ENCODE results near the gene CBX1. TPM values are rescaled to one million over a fixed set of nuclear protein-coding genes. Genes with fewer than 3 reads are reported as not detected.

CBX1 gene
- total RNA-seq, 2 experiments from 2014 or later, result 55.3 to 56.7 TPM

GRCh38 chr17:48121923-48122664, 20.8 kb upstream of the CBX1 start:
- H3K4me1 Mint-ChIP-seq (ENCODE audit: low read depth), result peaks cover 6% of the 10 kb centered on the region
- ChIA-PET CTCF (interaction anchor here (0.8 to 3.1 kb wide), 3 partner anchors 9 to 97 kb away, joined by 3 to 13 read pairs (median 4); no protein-coding TSS in a partner anchor), POLR2A (interaction anchor here (0.6 to 1.4 kb wide), 2 partner anchors 21 to 417 kb away, joined by 3 read pairs; partner anchors contain the start of gene CBX1)
- no peak overlapping the region for H3K4me3 Mint-ChIP-seq
- H3K27ac Mint-ChIP-seq, result no peak overlapping the region
- H3K36me3 Mint-ChIP-seq, result peaks cover 30% of the 10 kb centered on the region
- H3K9me3 Mint-ChIP-seq, result no peaks in the 10 kb centered on the region
- H3K27me3 Mint-ChIP-seq, result no peaks in the 10 kb centered on the region
- no peak for DNase-seq
- intact Hi-C loops (cut with micrococcal nuclease), result no loop called here

DNA sequence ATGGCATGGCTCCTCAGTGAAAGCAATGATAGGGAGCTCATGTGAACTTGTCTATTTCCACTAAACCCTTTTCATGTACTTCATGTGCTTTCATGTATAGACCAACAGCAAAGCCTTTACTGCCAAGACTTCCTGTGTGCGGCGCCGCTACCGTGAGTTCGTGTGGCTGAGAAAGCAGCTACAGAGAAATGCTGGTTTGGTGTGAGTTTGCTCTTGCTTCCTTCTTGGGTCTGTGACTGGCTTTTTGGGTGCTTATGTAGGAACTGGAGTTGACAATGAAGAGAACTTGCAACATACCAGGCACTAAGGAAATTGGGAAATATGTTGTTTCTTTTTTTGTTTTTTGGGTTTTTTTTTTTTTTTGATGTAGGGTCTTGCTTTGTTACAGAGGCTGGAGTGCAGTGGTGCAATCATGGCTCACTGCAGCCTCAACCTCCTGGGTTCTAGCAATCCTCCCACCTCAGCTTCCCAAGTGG, 12.0 kb upstream of the CBX1 start:
- Mint-ChIP-seq H3K4me3 (peak overlapping the region; percentile 57), H3K27ac (peak overlapping the region; percentile 83), H3K27me3 (no peaks in the 10 kb centered on the region), H3K4me1 (ENCODE audit: low read depth) (peaks cover 48% of the 10 kb centered on the region), H3K36me3 (peaks cover 18% of the 10 kb centered on the region), H3K9me3 (no peaks in the 10 kb centered on the region)
- CTCF ChIA-PET, result interaction anchor here (0.6 to 2.9 kb wide), 6 partner anchors 11 to 123 kb away, joined by 3 to 12 read pairs (median 4); partner anchors contain the start of gene CBX1
- POLR2A ChIA-PET, result interaction anchor here (0.7 to 1.3 kb wide), 2 partner anchors 12 to 66 kb away, joined by 4 to 5 read pairs; partner anchors contain the start of gene NFE2L1
- DNase-seq, result peak; percentile 71
- intact Hi-C loops (cut with micrococcal nuclease), result no loop called here

- intact Hi-C loops (cut with micrococcal nuclease), result no loop called here
- ChIA-PET CTCF (interaction anchor here (0.5 to 2.9 kb wide), 7 partner anchors 19 to 506 kb away, joined by 3 to 12 read pairs (median 4); partner anchors contain the start of gene HOXB5), POLR2A (interaction anchor here (0.6 to 1.3 kb wide), 3 partner anchors 12 to 781 kb away, joined by 3 to 5 read pairs (median 3); partner anchors contain the start of genes ATP5MC1 and NFE2L1)
- DNase-seq, result no peak
- H3K4me1 Mint-ChIP-seq (ENCODE audit: low read depth), result peaks cover 54% of the 10 kb centered on the region
- H3K27me3 Mint-ChIP-seq, result no peaks in the 10 kb centered on the region
- H3K4me3 Mint-ChIP-seq, result peak overlapping the region; percentile 24
- H3K27ac Mint-ChIP-seq, result peak overlapping the region; percentile 83
- H3K9me3 Mint-ChIP-seq, result no peaks in the 10 kb centered on the region
- peaks cover 15% of the 10 kb centered on the region for H3K36me3 Mint-ChIP-seq
Observed at GRCh38 chr17:48111937-48112241, 10.6 kb upstream of the CBX1 start.

DNA sequence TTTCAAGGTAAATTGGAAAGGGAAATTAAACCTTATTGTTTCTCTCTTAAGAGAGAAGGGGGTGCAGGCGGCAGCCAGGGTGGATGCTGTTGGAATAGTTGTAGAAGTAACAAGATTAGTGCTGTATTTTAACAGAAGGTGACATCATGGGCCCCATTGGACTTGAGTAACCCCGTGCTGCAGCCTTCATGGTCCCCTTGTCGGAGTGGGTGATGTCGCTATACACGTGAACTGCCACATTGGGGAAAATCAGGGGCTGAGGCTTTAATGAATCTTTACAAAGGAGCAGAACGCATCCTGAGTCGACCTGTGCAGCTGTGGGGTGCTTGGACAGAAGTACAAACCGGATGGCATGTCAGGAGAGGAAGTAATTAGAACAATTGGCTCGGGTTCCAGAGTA, 9.5 kb upstream of the CBX1 start:
- H3K36me3 Mint-ChIP-seq, result peaks cover 15% of the 10 kb centered on the region
- no peak for DNase-seq
- CTCF ChIA-PET, result interaction anchor here (0.7 to 2.9 kb wide), 2 partner anchors 31 to 50 kb away, joined by 3 to 12 read pairs; no protein-coding TSS in a partner anchor
- peaks cover 58% of the 10 kb centered on the region for H3K4me1 Mint-ChIP-seq (ENCODE audit: low read depth)
- POLR2A ChIA-PET, result no interaction called here
- H3K9me3 Mint-ChIP-seq, result no peaks in the 10 kb centered on the region
- H3K27ac Mint-ChIP-seq, result peak overlapping the region; percentile 83
- intact Hi-C loops (cut with micrococcal nuclease), result no loop called here
- no peaks in the 10 kb centered on the region for H3K27me3 Mint-ChIP-seq
- peak overlapping the region; percentile 4 for H3K4me3 Mint-ChIP-seq

DNA sequence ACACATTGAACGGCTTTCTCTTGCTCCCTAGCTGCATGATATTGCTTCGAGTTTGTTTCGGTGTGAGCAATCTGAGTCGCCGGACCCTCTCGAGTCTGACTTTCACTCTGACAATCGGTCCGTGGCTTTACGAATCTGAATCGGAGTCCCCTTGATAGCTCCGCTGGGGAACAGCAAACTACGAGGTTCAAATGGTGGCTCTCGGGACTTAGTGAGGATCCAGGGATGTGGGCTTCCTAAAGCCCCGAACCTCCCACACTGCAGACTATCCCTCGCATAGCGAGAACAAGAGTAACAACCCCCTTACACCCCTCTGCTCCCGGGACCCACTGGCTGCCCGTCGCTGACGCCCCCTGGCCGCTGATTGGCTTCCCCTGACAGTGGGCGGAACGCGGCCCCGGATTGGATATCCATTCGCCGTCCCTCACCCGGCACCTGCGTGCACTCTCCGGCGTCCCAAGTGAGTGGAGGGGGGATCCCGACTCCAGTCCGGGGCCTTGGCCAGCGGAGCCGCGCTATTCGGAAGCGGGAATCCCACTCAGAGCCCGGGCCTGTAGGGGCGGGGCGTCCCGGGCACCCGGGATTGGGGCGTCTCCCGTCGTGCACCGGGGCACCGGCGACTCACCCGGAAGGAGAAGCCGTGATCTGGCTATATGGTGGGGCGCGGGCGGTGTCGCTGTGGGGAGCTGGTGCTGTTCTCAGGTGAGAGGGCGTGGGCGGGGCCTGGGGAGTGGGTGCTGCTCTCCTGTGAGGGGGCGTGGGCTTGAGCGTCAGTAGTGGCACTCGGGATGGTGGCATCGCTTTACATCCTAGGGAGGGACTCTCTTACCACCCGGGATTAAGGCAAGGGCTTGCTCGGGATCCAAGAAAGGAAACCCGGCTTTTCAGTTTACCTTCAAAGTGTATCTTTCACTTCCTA, 6.1 kb upstream of the CBX1 start, which contains the start of gene SNX11:
TSS of gene SNX11 (plus strand) at position 630 of the 919 bp plus-strand sequence. CDS start 4,278 bp downstream, outside the sequence.
- ChIA-PET POLR2A (interaction anchor here (0.6 to 3.2 kb wide), 5 partner anchors 16 to 173 kb away, joined by 3 to 17 read pairs (median 3); partner anchors contain the start of gene NFE2L1), CTCF (interaction anchor here (0.7 to 3.0 kb wide), 20 partner anchors 9 to 777 kb away, joined by 3 to 13 read pairs (median 4); partner anchors contain the start of genes COPZ2, HOXB5 and HOXB9)
- Mint-ChIP-seq H3K27ac (peak within 1 kb of the TSS; percentile 97), H3K9me3 (peaks cover 8% of the 10 kb centered on the region), H3K36me3 (peaks cover 8% of the 10 kb centered on the region), H3K4me3 (peak within 1 kb of the TSS; percentile 100), H3K27me3 (no peaks in the 10 kb centered on the region), H3K4me1 (ENCODE audit: low read depth) (peaks cover 59% of the 10 kb centered on the region)
- DNase-seq, result peak; percentile 95
- intact Hi-C loops (cut with micrococcal nuclease), result loop anchor here (1.0 to 10.0 kb wide), 4 partner anchors 59 to 263 kb away; partner anchors contain the start of genes NFE2L1, PNPO, SCRN2 and SP2

DNA sequence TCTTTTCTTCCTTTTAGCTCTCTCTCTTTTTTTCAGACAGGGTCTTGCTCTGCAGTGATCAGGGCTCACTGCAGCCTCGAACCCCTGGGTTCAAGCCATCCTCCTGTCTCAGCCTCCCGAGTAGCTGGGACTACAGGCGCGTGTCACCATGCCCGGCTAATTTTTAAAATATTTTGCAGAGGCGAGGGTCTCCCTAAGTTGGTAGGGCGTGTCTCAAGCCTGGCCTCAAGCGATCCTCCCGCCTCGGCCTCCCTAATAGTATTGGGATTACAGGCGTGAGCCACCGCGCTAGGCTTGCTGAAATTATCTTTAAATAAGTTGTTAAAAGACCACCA, 5.5 kb upstream of the CBX1 start:
- peaks cover 2% of the 10 kb centered on the region for H3K36me3 Mint-ChIP-seq
- peak overlapping the region; percentile 97 for H3K27ac Mint-ChIP-seq
- no peak for DNase-seq
- ChIA-PET CTCF (interaction anchor here (0.7 to 3.0 kb wide), 10 partner anchors 11 to 777 kb away, joined by 3 to 12 read pairs (median 3); partner anchors contain the start of gene HOXB5), POLR2A (interaction anchor here (1.1 to 3.2 kb wide), 3 partner anchors 17 to 63 kb away, joined by 3 to 17 read pairs (median 3); partner anchors contain the start of gene NFE2L1)
- H3K9me3 Mint-ChIP-seq, result peaks cover 8% of the 10 kb centered on the region
- intact Hi-C loops (cut with micrococcal nuclease), result loop anchor here (1.0 to 10.0 kb wide), 4 partner anchors 58 to 262 kb away; partner anchors contain the start of genes NFE2L1, PNPO, SCRN2 and SP2
- H3K4me3 Mint-ChIP-seq, result peak overlapping the region; percentile 100
- H3K27me3 Mint-ChIP-seq, result no peaks in the 10 kb centered on the region
- peaks cover 56% of the 10 kb centered on the region for H3K4me1 Mint-ChIP-seq (ENCODE audit: low read depth)

- Mint-ChIP-seq H3K36me3 (peaks cover 2% of the 10 kb centered on the region), H3K4me1 (ENCODE audit: low read depth) (peaks cover 47% of the 10 kb centered on the region), H3K27me3 (no peaks in the 10 kb centered on the region), H3K27ac (no peak overlapping the region), H3K9me3 (peaks cover 8% of the 10 kb centered on the region), H3K4me3 (no peak overlapping the region)
- no peak for DNase-seq
- ChIA-PET CTCF (interaction anchor here (1.2 to 1.4 kb wide), 2 partner anchors 24 to 532 kb away, joined by 4 to 6 read pairs; no protein-coding TSS in a partner anchor), POLR2A (interaction anchor here (0.7 kb wide), 1 partner anchor 506 kb away, joined by 3 read pairs; no protein-coding TSS in a partner anchor)
- intact Hi-C loops (cut with micrococcal nuclease), result loop anchor here (10.0 kb wide), 1 partner anchor 260 kb away; the partner anchor contains the start of gene SCRN2
Observed at GRCh38 chr17:48104440-48104839, 3.2 kb upstream of the CBX1 start.

- ChIA-PET POLR2A (no interaction called here), CTCF (interaction anchor here (1.5 kb wide), 1 partner anchor 78 kb away, joined by 3 read pairs; no protein-coding TSS in a partner anchor)
- peak; percentile 55 for DNase-seq
- H3K9me3 Mint-ChIP-seq, result peaks cover 8% of the 10 kb centered on the region
- H3K27ac Mint-ChIP-seq, result peak overlapping the region; percentile 40
- intact Hi-C loops (cut with micrococcal nuclease), result loop anchor here (10.0 kb wide), 1 partner anchor 258 kb away; the partner anchor contains the start of gene SCRN2
- peak overlapping the region; percentile 5 for H3K4me3 Mint-ChIP-seq
- no peaks in the 10 kb centered on the region for H3K27me3 Mint-ChIP-seq
- H3K4me1 Mint-ChIP-seq (ENCODE audit: low read depth), result peaks cover 39% of the 10 kb centered on the region
- H3K36me3 Mint-ChIP-seq, result peaks cover 3% of the 10 kb centered on the region
Observed at GRCh38 chr17:48102798-48103715, 1.8 kb upstream of the CBX1 start.

DNA sequence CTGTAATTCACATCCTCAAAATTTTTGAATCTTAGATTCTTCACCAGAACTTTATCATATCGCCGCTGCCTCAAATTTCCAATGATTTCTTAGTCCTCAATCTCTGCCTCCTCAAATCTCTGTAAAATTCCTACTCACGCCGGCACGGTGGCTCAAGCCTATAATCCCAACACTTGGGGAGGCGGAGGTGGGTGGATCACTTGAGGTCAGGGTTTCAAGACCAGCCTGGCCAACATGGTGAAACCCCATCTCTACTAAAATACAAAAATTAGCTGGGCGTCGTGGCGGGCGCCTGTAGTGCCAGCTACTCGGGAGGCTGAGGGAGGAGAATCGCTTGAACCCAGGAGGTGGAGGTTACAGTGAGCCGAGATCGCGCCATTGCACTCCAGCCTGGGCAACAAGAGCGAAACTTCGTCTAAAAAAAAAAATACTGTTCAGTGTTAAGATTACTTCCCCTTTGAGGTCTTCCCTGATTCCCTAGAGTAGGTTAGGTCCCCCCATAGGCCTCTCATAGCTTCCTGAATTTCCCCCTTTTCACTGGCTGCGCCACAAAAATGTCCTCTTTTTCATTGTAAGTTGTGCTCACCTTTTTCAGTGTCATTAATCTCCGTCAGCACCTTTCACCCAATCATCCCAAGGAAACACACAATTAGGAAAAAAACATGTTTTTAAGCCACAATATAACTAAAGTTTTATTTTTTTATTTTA, 919 bp upstream of the CBX1 start:
- DNase-seq, result no peak
- Mint-ChIP-seq H3K4me3 (peak overlapping the region; percentile 98), H3K27me3 (no peaks in the 10 kb centered on the region), H3K27ac (peak overlapping the region; percentile 40), H3K4me1 (ENCODE audit: low read depth) (peaks cover 42% of the 10 kb centered on the region), H3K9me3 (peaks cover 8% of the 10 kb centered on the region), H3K36me3 (peaks cover 1% of the 10 kb centered on the region)
- intact Hi-C loops (cut with micrococcal nuclease), result loop anchor here (10.0 kb wide), 1 partner anchor 257 kb away; the partner anchor contains the start of gene SCRN2
- ChIA-PET POLR2A (no interaction called here), CTCF (no interaction called here)

GRCh38 chr17:48100591-48101011, 677 bp downstream of the CBX1 start:
- Mint-ChIP-seq H3K9me3 (peaks cover 8% of the 10 kb centered on the region), H3K27ac (peak overlapping the region; percentile 66), H3K27me3 (no peaks in the 10 kb centered on the region), H3K4me1 (ENCODE audit: low read depth) (peaks cover 42% of the 10 kb centered on the region), H3K36me3 (peaks cover 2% of the 10 kb centered on the region), H3K4me3 (peak overlapping the region; percentile 98)
- intact Hi-C loops (cut with micrococcal nuclease), result loop anchor here (1.0 to 10.0 kb wide), 4 partner anchors 20 to 256 kb away; partner anchors contain the start of genes NFE2L1 and SCRN2
- POLR2A ChIA-PET, result interaction anchor here (1.0 to 1.3 kb wide), 4 partner anchors 22 to 52 kb away, joined by 3 to 5 read pairs (median 3); no protein-coding TSS in a partner anchor
- no peak for DNase-seq
- CTCF ChIA-PET, result interaction anchor here (0.7 to 8.7 kb wide), 10 partner anchors 11 to 518 kb away, joined by 3 to 74 read pairs (median 4); partner anchors contain the start of genes CDK5RAP3 and NFE2L1

All from activated CD4-positive, alpha-beta memory T cell treated with anti-CD3 and anti-CD28 coated beads for 36 hours (primary cell).